MCF 10A (cell line): ENCODE results near the gene PTPRN2. TPM values are rescaled to one million over a fixed set of nuclear protein-coding genes. Genes with fewer than 3 reads are reported as not detected.

ENCODE experiments used
- BruUV-seq: library from RNA; stranded (reverse); fragments of 400-500 nt; replicated peaks from 2 replicates; lab custom pipeline; 2021; lab: Mats Ljungman, UMichigan
- CTCF ChIA-PET: fragments of 300-600 bp; sonication (Branson Sonifier 250); formaldehyde crosslinking; extraction: SDS; loops from one replicate; lab custom pipeline; 2021; ENCODE audit warnings: antibody characterized with exemption, inconsistent platforms; lab: Yijun Ruan, JAX
- POLR2A ChIA-PET: fragments of 300-600, 350-650 bp; sonication (Branson Sonifier 250); formaldehyde crosslinking; extraction: SDS; loops from one replicate; lab custom pipeline; 2020; ENCODE audit warnings: antibody characterized with exemption, inconsistent platforms; lab: Yijun Ruan, JAX
- DNase-seq: peaks from one replicate; pipeline ENCODE4 v3.0.0-alpha.2; 2018; ENCODE audit not compliant: unreplicated experiment
- H3K27ac Mint-ChIP-seq: one replicate; pipeline ENCODE4 v1.8.0; 2022; ENCODE audit warnings: mild to moderate bottlenecking, low read depth, mixed read lengths; ENCODE audit not compliant: unreplicated experiment
- H3K27me3 Mint-ChIP-seq: one replicate; pipeline ENCODE4 v1.8.0; 2022; ENCODE audit warnings: mixed read lengths; ENCODE audit not compliant: insufficient read depth, unreplicated experiment
- H3K36me3 Mint-ChIP-seq: one replicate; pipeline ENCODE4 v1.8.0; 2022; ENCODE audit warnings: mild to moderate bottlenecking, moderate library complexity, mixed read lengths; ENCODE audit not compliant: insufficient read depth, unreplicated experiment
- H3K4me1 Mint-ChIP-seq: one replicate; pipeline ENCODE4 v1.8.0; 2022; ENCODE audit warnings: mixed read lengths; ENCODE audit not compliant: insufficient read depth, unreplicated experiment
- H3K4me3 Mint-ChIP-seq: one replicate; pipeline ENCODE4 v1.8.0; 2022; ENCODE audit warnings: mild to moderate bottlenecking, moderate library complexity, mixed read lengths; ENCODE audit not compliant: unreplicated experiment
- H3K9me3 Mint-ChIP-seq: one replicate; pipeline ENCODE4 v1.8.0; 2022; ENCODE audit warnings: mixed read lengths; ENCODE audit not compliant: unreplicated experiment
- CTCF ChIP-seq: fragments of 200-600 bp; IDR thresholded peaks from one replicate; pipeline ENCODE4 v1.8.0; 2022; ENCODE audit warnings: antibody characterized with exemption, mild to moderate bottlenecking; ENCODE audit not compliant: unreplicated experiment
- intact Hi-C: fragments of 100-400 bp; cut with micrococcal nuclease; formaldehyde crosslinking; loops from 2 replicates; pipeline ENCODE4 v1.14.1; 2022
- total RNA-seq: library from RNA; stranded (reverse); gene quantifications from 2 replicates; pipeline ENCODE4 v1.2.3, GENCODE V29; 2022

The PTPRN2 gene
- total RNA-seq, 1 experiment from 2014 or later: 4.5 TPM

- Mint-ChIP-seq H3K4me1 (peaks cover 5% of the 10 kb centered on the region), H3K9me3 (no peaks in the 10 kb centered on the region), H3K36me3 (no peaks in the 10 kb centered on the region), H3K27ac (no peak overlapping the region), H3K4me3 (no peak overlapping the region), H3K27me3 (peaks cover 13% of the 10 kb centered on the region)
- POLR2A ChIA-PET: no interaction called here
- no peak for TF ChIP-seq CTCF
- no peak for DNase-seq
- intact Hi-C loops: no loop called here
- CTCF ChIA-PET: no interaction called here
- no TSS peak for BruUV-seq
These were observed 56.0 kb downstream of the PTPRN2 start for GRCh38 chr7:158531661-158532060.

- no peaks in the 10 kb centered on the region for H3K9me3 Mint-ChIP-seq
- DNase-seq: no peak
- no peak overlapping the region for H3K27ac Mint-ChIP-seq
- no peak overlapping the region for H3K4me3 Mint-ChIP-seq
- intact Hi-C loops: no loop called here
- H3K36me3 Mint-ChIP-seq: no peaks in the 10 kb centered on the region
- peaks cover 5% of the 10 kb centered on the region for H3K4me1 Mint-ChIP-seq
- ChIA-PET POLR2A (no interaction called here), CTCF (interaction anchor here (0.6 to 0.9 kb wide), 2 partner anchors 117 to 165 kb away, joined by 3 read pairs; no protein-coding TSS in a partner anchor)
- H3K27me3 Mint-ChIP-seq: peaks cover 13% of the 10 kb centered on the region
- BruUV-seq: no TSS peak
- TF ChIP-seq CTCF: no peak
These were observed 56.6 kb downstream of the PTPRN2 start for GRCh38 chr7:158530800-158531609.

GRCh38 chr7:158529181-158530096, 58.2 kb downstream of the PTPRN2 start:
- H3K36me3 Mint-ChIP-seq: no peaks in the 10 kb centered on the region
- H3K27me3 Mint-ChIP-seq: peaks cover 13% of the 10 kb centered on the region
- no peaks in the 10 kb centered on the region for H3K9me3 Mint-ChIP-seq
- H3K4me1 Mint-ChIP-seq: peaks cover 5% of the 10 kb centered on the region
- no peak for DNase-seq
- CTCF ChIA-PET: interaction anchor here (0.5 to 0.9 kb wide), 4 partner anchors 44 to 635 kb away, joined by 3 to 5 read pairs (median 3); no protein-coding TSS in a partner anchor
- no peak overlapping the region for H3K4me3 Mint-ChIP-seq
- POLR2A ChIA-PET: no interaction called here
- H3K27ac Mint-ChIP-seq: no peak overlapping the region
- intact Hi-C loops: no loop called here
- BruUV-seq: no TSS peak
- TF ChIP-seq CTCF: no peak
